Colonic mucosa (tissue), 4 donors: ENCODE measurements around the gene SMIM38. TPM values are rescaled to one million over a fixed set of nuclear protein-coding genes. Genes with fewer than 3 reads are reported as not detected.

Experiments used
- DNase-seq: peaks from one replicate; pipeline ENCODE4 v3.0.0-alpha.2; 2020
- H3K27ac ChIP-seq: fragments of 200-600 bp; one replicate; pipeline ENCODE4 v1.8.0; 2021
- H3K27me3 ChIP-seq: fragments of 200-600 bp; one replicate; pipeline ENCODE4 v1.8.0; 2021
- H3K36me3 ChIP-seq: fragments of 200-600 bp; one replicate; pipeline ENCODE4 v1.8.0; 2021
- H3K4me1 ChIP-seq: fragments of 200-600 bp; one replicate; pipeline ENCODE4 v1.8.0; 2021; ENCODE audit warnings: mild to moderate bottlenecking
- H3K4me3 ChIP-seq: fragments of 200-600 bp; one replicate; pipeline ENCODE4 v1.8.0; 2021
- H3K9ac ChIP-seq, 2 donors: one replicate each; pipeline ENCODE4 v1.7.0; 2013; ENCODE audit warnings: control low read depth in 2 of 2, low read depth in 2 of 2, low read length in 2 of 2
- H3K9me3 ChIP-seq: fragments of 200-600 bp; one replicate; pipeline ENCODE4 v1.8.0; 2021
- intact Hi-C: fragments of 100-400 bp; cut with DNase I; formaldehyde crosslinking; loops from one replicate; pipeline ENCODE4 v1.14.1; 2022
- total RNA-seq, 2 donors: library from RNA; stranded (reverse); fragmentation: NEBNext Ultra II Directional in 1 of 2; extraction: Animal tissue kit (Norgen Biotek cat#: 25700) in 1 of 2; gene quantifications; one replicate each; pipeline ENCODE4 v1.2.1, GENCODE V29; 2021
- TF ChIP-seq, protein P1 (sequence below): fragments of 200-600 bp; IDR thresholded peaks from one replicate; pipeline ENCODE4 v1.8.0; 2022; ENCODE audit warnings: antibody characterized with exemption, mild to moderate bottlenecking
- donor health status: healthy.
- donor health status: DM: no; HTN: no; CAD: no.
- donor health status: DM: no; HTN: no; CAD: no.

The SMIM38 gene
- total RNA-seq, 2 donors from 2014 or later: 0.10 TPM; not detected in 1

DNA sequence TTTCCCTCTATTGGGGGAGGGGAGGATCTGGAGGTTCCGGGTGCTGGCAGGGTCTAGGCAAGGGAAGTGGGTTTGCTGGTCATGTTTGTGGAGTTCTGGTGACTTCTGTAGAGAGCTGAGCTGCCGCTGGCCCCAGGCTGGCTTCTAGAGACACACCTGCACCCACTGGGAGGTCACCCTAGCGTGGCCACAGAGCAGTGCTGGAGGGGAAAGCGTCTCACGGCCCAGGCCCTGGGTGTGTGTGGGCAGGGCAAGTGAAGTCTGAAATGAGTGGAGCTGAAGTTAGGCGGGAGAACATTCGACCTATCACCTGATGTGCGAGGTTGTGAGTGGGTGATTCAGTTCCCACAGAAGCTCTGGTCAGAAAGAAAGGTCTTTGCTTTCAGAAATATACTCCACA is 27.9 kb downstream of the SMIM38 start:
- intact Hi-C loops: no loop called here

GRCh38 chr11:69186316-69187260 is 30.9 kb downstream of the SMIM38 start:
- intact Hi-C loops: no loop called here
- no peaks in the 10 kb centered on the region for H3K4me1 ChIP-seq
- no peaks in the 10 kb centered on the region for H3K36me3 ChIP-seq
- H3K9ac ChIP-seq: no peak overlapping the region
- DNase-seq: no peak
- no peak overlapping the region for H3K27ac ChIP-seq
- H3K27me3 ChIP-seq: no peaks in the 10 kb centered on the region
- H3K9me3 ChIP-seq: no peaks in the 10 kb centered on the region
- TF ChIP-seq, protein P1, sequence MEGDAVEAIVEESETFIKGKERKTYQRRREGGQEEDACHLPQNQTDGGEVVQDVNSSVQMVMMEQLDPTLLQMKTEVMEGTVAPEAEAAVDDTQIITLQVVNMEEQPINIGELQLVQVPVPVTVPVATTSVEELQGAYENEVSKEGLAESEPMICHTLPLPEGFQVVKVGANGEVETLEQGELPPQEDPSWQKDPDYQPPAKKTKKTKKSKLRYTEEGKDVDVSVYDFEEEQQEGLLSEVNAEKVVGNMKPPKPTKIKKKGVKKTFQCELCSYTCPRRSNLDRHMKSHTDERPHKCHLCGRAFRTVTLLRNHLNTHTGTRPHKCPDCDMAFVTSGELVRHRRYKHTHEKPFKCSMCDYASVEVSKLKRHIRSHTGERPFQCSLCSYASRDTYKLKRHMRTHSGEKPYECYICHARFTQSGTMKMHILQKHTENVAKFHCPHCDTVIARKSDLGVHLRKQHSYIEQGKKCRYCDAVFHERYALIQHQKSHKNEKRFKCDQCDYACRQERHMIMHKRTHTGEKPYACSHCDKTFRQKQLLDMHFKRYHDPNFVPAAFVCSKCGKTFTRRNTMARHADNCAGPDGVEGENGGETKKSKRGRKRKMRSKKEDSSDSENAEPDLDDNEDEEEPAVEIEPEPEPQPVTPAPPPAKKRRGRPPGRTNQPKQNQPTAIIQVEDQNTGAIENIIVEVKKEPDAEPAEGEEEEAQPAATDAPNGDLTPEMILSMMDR: no peak
- H3K4me3 ChIP-seq: no peak overlapping the region

More for the DNA sequence above, 27.9 kb downstream of the SMIM38 start:
- no peak overlapping the region for H3K27ac ChIP-seq
- no peak for DNase-seq
- no peaks in the 10 kb centered on the region for H3K9me3 ChIP-seq
- H3K27me3 ChIP-seq: no peaks in the 10 kb centered on the region
- no peaks in the 10 kb centered on the region for H3K4me1 ChIP-seq
- H3K36me3 ChIP-seq: no peaks in the 10 kb centered on the region
- H3K4me3 ChIP-seq: no peak overlapping the region
- TF ChIP-seq, protein P1: no peak
- no peak overlapping the region for H3K9ac ChIP-seq

DNA sequence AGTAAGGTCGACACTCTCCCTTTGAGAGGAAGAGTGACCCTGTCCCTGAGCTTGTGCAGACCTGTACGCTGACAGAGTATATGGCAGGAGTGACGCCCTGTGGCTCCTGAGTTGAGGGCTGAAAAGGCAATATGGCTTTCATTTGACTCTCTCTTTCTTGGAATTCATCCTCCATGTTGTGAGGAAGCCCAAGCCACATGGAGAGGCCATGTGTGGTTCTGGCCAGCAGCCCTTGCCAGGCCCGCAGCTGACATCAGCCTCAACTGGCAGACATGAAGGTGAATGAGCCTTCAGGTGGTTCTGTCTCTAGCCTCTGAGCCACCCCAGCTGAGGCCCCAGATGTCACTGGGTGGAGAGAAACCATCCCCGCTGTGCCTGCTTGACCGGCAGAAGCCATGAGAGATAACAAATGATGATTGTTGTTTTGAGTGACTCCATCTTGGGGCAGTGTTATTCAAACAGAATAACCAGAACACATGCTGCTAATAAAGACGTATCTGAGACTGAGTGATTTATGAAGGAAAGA is 31.9 kb downstream of the SMIM38 start:
- Histone ChIP-seq H3K4me1 (no peaks in the 10 kb centered on the region), H3K27me3 (no peaks in the 10 kb centered on the region), H3K9me3 (no peaks in the 10 kb centered on the region), H3K27ac (no peak overlapping the region), H3K4me3 (no peak overlapping the region), H3K36me3 (no peaks in the 10 kb centered on the region), H3K9ac (no peak overlapping the region)
- intact Hi-C loops: no loop called here
- TF ChIP-seq, protein P1: no peak
- DNase-seq: no peak

- intact Hi-C loops: no loop called here
- no peak for DNase-seq
- Histone ChIP-seq H3K27me3 (no peaks in the 10 kb centered on the region), H3K4me3 (no peak overlapping the region), H3K9me3 (no peaks in the 10 kb centered on the region), H3K9ac (no peak overlapping the region), H3K27ac (no peak overlapping the region), H3K36me3 (no peaks in the 10 kb centered on the region), H3K4me1 (no peaks in the 10 kb centered on the region)
- TF ChIP-seq, protein P1: no peak
These were observed 33.3 kb downstream of the SMIM38 start for GRCh38 chr11:69189059-69189458.

DNA sequence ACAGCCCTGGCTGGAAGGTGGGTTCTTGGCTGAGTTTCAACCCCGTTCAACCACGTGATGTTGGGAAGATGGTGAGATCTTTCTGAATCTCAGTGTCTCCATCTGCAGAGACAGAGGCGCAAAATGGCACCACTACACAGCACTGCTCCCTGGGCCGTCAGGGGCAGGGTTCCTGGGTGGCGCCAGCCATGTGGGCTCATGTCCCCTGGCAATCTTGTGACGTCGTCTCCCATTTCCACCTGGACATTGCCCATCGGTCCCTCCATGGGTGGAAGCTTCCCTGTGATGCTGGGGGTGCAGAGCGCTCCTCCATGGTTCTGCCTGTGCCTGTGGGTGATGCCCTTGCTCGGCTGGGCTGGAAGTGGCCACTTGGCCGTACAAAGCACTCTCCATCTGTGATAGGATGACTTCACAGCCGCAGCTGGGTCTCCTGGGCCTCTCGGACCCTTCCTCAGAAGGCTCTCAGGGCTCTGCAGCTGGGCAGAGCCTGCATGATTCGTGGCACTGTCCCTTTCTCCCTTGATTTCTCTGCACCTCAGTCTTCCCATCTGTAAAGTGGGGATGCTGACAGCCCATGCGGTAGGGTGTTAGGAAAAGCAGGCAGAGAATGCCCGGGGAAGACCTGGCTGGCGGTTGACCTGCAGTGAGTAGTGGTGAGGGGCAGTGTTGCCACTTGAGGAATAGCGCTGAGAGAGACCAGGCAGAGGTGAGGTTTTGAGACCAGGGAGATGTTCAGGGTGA is 35.2 kb downstream of the SMIM38 start:
- H3K27me3 ChIP-seq: no peaks in the 10 kb centered on the region
- H3K4me1 ChIP-seq: no peaks in the 10 kb centered on the region
- H3K9me3 ChIP-seq: no peaks in the 10 kb centered on the region
- TF ChIP-seq, protein P1: no peak
- intact Hi-C loops: no loop called here
- no peaks in the 10 kb centered on the region for H3K36me3 ChIP-seq
- no peak overlapping the region for H3K27ac ChIP-seq
- DNase-seq: no peak
- no peak overlapping the region for H3K4me3 ChIP-seq
- no peak overlapping the region for H3K9ac ChIP-seq
